Activated naive CD8-positive, alpha-beta T cell treated with anti-CD3 and anti-CD28 coated beads for 36 hours (primary cell): ENCODE measurements around the gene PRM2. TPM values are rescaled to one million over a fixed set of nuclear protein-coding genes. Genes with fewer than 3 reads are reported as not detected.

Source experiments
- DNase-seq: peaks from one replicate; pipeline ENCODE4 v3.0.0; 2021
- H3K27ac Mint-ChIP-seq: one replicate; pipeline ENCODE4 v1.8.0; 2022; ENCODE audit warnings: mild to moderate bottlenecking, moderate library complexity, mixed read lengths
- H3K27me3 Mint-ChIP-seq: one replicate; pipeline ENCODE4 v1.8.0; 2022; ENCODE audit warnings: mild to moderate bottlenecking, mixed read lengths
- H3K36me3 Mint-ChIP-seq: one replicate; pipeline ENCODE4 v1.8.0; 2021; ENCODE audit warnings: mild to moderate bottlenecking, mixed read lengths
- H3K4me1 Mint-ChIP-seq: one replicate; pipeline ENCODE4 v1.8.0; 2021; ENCODE audit warnings: mixed read lengths
- H3K4me3 Mint-ChIP-seq: one replicate; pipeline ENCODE4 v1.8.0; 2022; ENCODE audit warnings: mild to moderate bottlenecking, moderate library complexity, mixed read lengths
- H3K9me3 Mint-ChIP-seq: one replicate; pipeline ENCODE4 v1.8.0; 2022; ENCODE audit warnings: mixed read lengths
- total RNA-seq, 2 experiments: library from RNA; stranded (reverse); gene quantifications; one replicate each; pipeline ENCODE4 v1.2.3, GENCODE V29; 2021

PRM2 gene
- total RNA-seq, 2 experiments from 2014 or later = not detected

GRCh38 chr16:11253009-11253994 lies 23.0 kb downstream of the PRM2 start:
- H3K36me3 Mint-ChIP-seq = peaks cover 45% of the 10 kb centered on the region
- no peaks in the 10 kb centered on the region for H3K27me3 Mint-ChIP-seq

GRCh38 chr16:11252482-11252931 lies 23.8 kb downstream of the PRM2 start:
- no peak for DNase-seq
- peaks cover 47% of the 10 kb centered on the region for H3K36me3 Mint-ChIP-seq
- peak overlapping the region; percentile 96 for H3K4me3 Mint-ChIP-seq
- H3K4me1 Mint-ChIP-seq = peaks cover 41% of the 10 kb centered on the region
- H3K27ac Mint-ChIP-seq = peak overlapping the region; percentile 96
- H3K27me3 Mint-ChIP-seq = no peaks in the 10 kb centered on the region
- H3K9me3 Mint-ChIP-seq = no peaks in the 10 kb centered on the region

More at GRCh38 chr16:11253009-11253994, 23.0 kb downstream of the PRM2 start:
- DNase-seq = peak; percentile 72
- H3K4me1 Mint-ChIP-seq = peaks cover 44% of the 10 kb centered on the region
- H3K9me3 Mint-ChIP-seq = no peaks in the 10 kb centered on the region
- peak overlapping the region; percentile 96 for H3K27ac Mint-ChIP-seq
- peak overlapping the region; percentile 96 for H3K4me3 Mint-ChIP-seq

GRCh38 chr16:11251525-11252481 lies 24.5 kb downstream of the PRM2 start:
- peaks cover 48% of the 10 kb centered on the region for H3K36me3 Mint-ChIP-seq
- H3K9me3 Mint-ChIP-seq = no peaks in the 10 kb centered on the region
- H3K27ac Mint-ChIP-seq = peak overlapping the region; percentile 96
- H3K27me3 Mint-ChIP-seq = no peaks in the 10 kb centered on the region
- H3K4me1 Mint-ChIP-seq = peaks cover 38% of the 10 kb centered on the region
- DNase-seq = peak; percentile 80
- H3K4me3 Mint-ChIP-seq = peak overlapping the region; percentile 96

- no peak for DNase-seq
- peaks cover 48% of the 10 kb centered on the region for H3K36me3 Mint-ChIP-seq
- H3K27me3 Mint-ChIP-seq = no peaks in the 10 kb centered on the region
- H3K4me1 Mint-ChIP-seq = peaks cover 40% of the 10 kb centered on the region
- peak overlapping the region; percentile 96 for H3K27ac Mint-ChIP-seq
- peak overlapping the region; percentile 29 for H3K4me3 Mint-ChIP-seq
- H3K9me3 Mint-ChIP-seq = no peaks in the 10 kb centered on the region
Measured at GRCh38 chr16:11250786-11251524, 25.3 kb downstream of the PRM2 start.

- peaks cover 46% of the 10 kb centered on the region for H3K36me3 Mint-ChIP-seq
- no peaks in the 10 kb centered on the region for H3K9me3 Mint-ChIP-seq
- H3K27ac Mint-ChIP-seq = peak overlapping the region; percentile 70
- no peak for DNase-seq
- peaks cover 45% of the 10 kb centered on the region for H3K4me1 Mint-ChIP-seq
- H3K27me3 Mint-ChIP-seq = no peaks in the 10 kb centered on the region
- H3K4me3 Mint-ChIP-seq = peak overlapping the region; percentile 29
Measured at GRCh38 chr16:11250091-11250785, 26.0 kb downstream of the PRM2 start.

- H3K27ac Mint-ChIP-seq = peak overlapping the region; percentile 29
- H3K4me1 Mint-ChIP-seq = peaks cover 46% of the 10 kb centered on the region
- H3K9me3 Mint-ChIP-seq = no peaks in the 10 kb centered on the region
- no peak overlapping the region for H3K4me3 Mint-ChIP-seq
- H3K27me3 Mint-ChIP-seq = no peaks in the 10 kb centered on the region
- peaks cover 43% of the 10 kb centered on the region for H3K36me3 Mint-ChIP-seq
- DNase-seq = no peak
Measured at GRCh38 chr16:11249233-11250061, 26.8 kb downstream of the PRM2 start.

- H3K27ac Mint-ChIP-seq = no peak overlapping the region
- H3K9me3 Mint-ChIP-seq = no peaks in the 10 kb centered on the region
- no peaks in the 10 kb centered on the region for H3K27me3 Mint-ChIP-seq
- H3K36me3 Mint-ChIP-seq = peaks cover 32% of the 10 kb centered on the region
- no peak overlapping the region for H3K4me3 Mint-ChIP-seq
- H3K4me1 Mint-ChIP-seq = peaks cover 40% of the 10 kb centered on the region
- DNase-seq = no peak
Measured at GRCh38 chr16:11248133-11248532, 28.1 kb downstream of the PRM2 start.

- H3K4me3 Mint-ChIP-seq = no peak overlapping the region
- peak; percentile 27 for DNase-seq
- no peak overlapping the region for H3K27ac Mint-ChIP-seq
- H3K9me3 Mint-ChIP-seq = no peaks in the 10 kb centered on the region
- peaks cover 14% of the 10 kb centered on the region for H3K36me3 Mint-ChIP-seq
- H3K27me3 Mint-ChIP-seq = no peaks in the 10 kb centered on the region
- peaks cover 26% of the 10 kb centered on the region for H3K4me1 Mint-ChIP-seq
Measured at GRCh38 chr16:11245988-11246387, 30.3 kb downstream of the PRM2 start.

- Mint-ChIP-seq H3K36me3 (peaks cover 7% of the 10 kb centered on the region), H3K9me3 (no peaks in the 10 kb centered on the region), H3K27me3 (no peaks in the 10 kb centered on the region), H3K4me1 (peaks cover 27% of the 10 kb centered on the region), H3K4me3 (no peak overlapping the region), H3K27ac (no peak overlapping the region)
- no peak for DNase-seq
Measured at GRCh38 chr16:11245222-11245737, 31.0 kb downstream of the PRM2 start.

- Mint-ChIP-seq H3K9me3 (no peaks in the 10 kb centered on the region), H3K4me1 (peaks cover 39% of the 10 kb centered on the region), H3K27me3 (no peaks in the 10 kb centered on the region), H3K4me3 (no peak overlapping the region), H3K27ac (no peak overlapping the region), H3K36me3 (peaks cover 2% of the 10 kb centered on the region)
- no peak for DNase-seq
Measured at GRCh38 chr16:11242658-11243057, 33.6 kb downstream of the PRM2 start.

GRCh38 chr16:11241480-11242204 lies 34.6 kb downstream of the PRM2 start:
- Mint-ChIP-seq H3K9me3 (no peaks in the 10 kb centered on the region), H3K4me3 (no peak overlapping the region), H3K36me3 (no peaks in the 10 kb centered on the region), H3K27me3 (no peaks in the 10 kb centered on the region), H3K27ac (no peak overlapping the region), H3K4me1 (peaks cover 42% of the 10 kb centered on the region)
- DNase-seq = no peak

- Mint-ChIP-seq H3K9me3 (no peaks in the 10 kb centered on the region), H3K36me3 (no peaks in the 10 kb centered on the region), H3K27ac (peak overlapping the region; percentile 72), H3K4me3 (no peak overlapping the region), H3K4me1 (peaks cover 42% of the 10 kb centered on the region), H3K27me3 (no peaks in the 10 kb centered on the region)
- no peak for DNase-seq
Measured at GRCh38 chr16:11240636-11241473, 35.4 kb downstream of the PRM2 start.
